HCT116 (cell line): ENCODE measurements around the gene CIRBP. TPM values are rescaled to one million over a fixed set of nuclear protein-coding genes. Genes with fewer than 3 reads are reported as not detected.

Source experiments
- ATAC-seq: fragments of 200-7000 bp; cut with Tn5 transposase; 2 replicates; pipeline ENCODE4 v1.9.1; 2020; ENCODE audit warnings: mild to moderate bottlenecking, moderate library complexity
- BruUV-seq: library from RNA; stranded (reverse); fragments of 400-500 nt; replicated peaks from 2 replicates; lab custom pipeline; 2021; lab: Mats Ljungman, UMichigan
- CTCF ChIA-PET: fragments of 300-600 bp; sonication (Branson Sonifier 250); formaldehyde crosslinking; loops from one replicate; lab custom pipeline; 2021; ENCODE audit warnings: antibody characterized with exemption; lab: Charles Lee
- POLR2A ChIA-PET: fragments of 300-600, 350-600 bp; sonication (Branson Sonifier 250); formaldehyde crosslinking; loops from one replicate; lab custom pipeline; 2021; ENCODE audit warnings: antibody characterized with exemption; lab: Charles Lee
- RAD21 ChIA-PET, 2 experiments: fragments of 300-600 bp; sonication (Branson Sonifier 250); formaldehyde crosslinking; loops; one replicate each; lab custom pipeline; 2023; ENCODE audit warnings: low total read pairs in 2 of 2; ENCODE audit not compliant: uncharacterized antibody in 2 of 2, unreplicated experiment in 2 of 2, low non-redundant PET in 1 of 2; lab: Charles Lee
- DNase-seq: peaks from one replicate; pipeline ENCODE4 v3.0.0-alpha.2; 2010; ENCODE audit warnings: low read depth, low spot score
- H2AFZ ChIP-seq: fragments of 200-600 bp; shearing (Covaris generic), sonication (generic); 2 replicates; pipeline ENCODE4 v1.6.1; 2017; ENCODE audit warnings: low read depth, mixed run types, mixed read lengths, antibody characterized with exemption, low read length; ENCODE audit not compliant: poor library complexity, severe bottlenecking
- H3K27ac ChIP-seq: 2 replicates; pipeline ENCODE4 v1.5.1; 2012; ENCODE audit warnings: low read depth, low read length
- H3K27me3 ChIP-seq: fragments of 200-600 bp; sonication (generic); 2 replicates; pipeline ENCODE4 v1.6.1; 2016; ENCODE audit warnings: mixed run types, low read length, mixed read lengths; ENCODE audit not compliant: insufficient read depth
- H3K36me3 ChIP-seq, 2 experiments: fragments of 200-500 bp in 1 of 2; fragments of 200-600 bp in 1 of 2; sonication (Bioruptor generic) in 1 of 2; sonication (generic) in 1 of 2; 2 replicates each; pipeline versions ENCODE4 v1.5.1 to v1.6.1; 2014 to 2016; ENCODE audit warnings: low read length in 2 of 2, inconsistent platforms in 1 of 2, mixed read lengths in 1 of 2, mixed run types in 1 of 2; ENCODE audit not compliant: insufficient read depth in 2 of 2, control insufficient read depth in 1 of 2
- H3K4me1 ChIP-seq, 2 experiments: fragments of 200-600 bp in 1 of 2; sonication (generic) in 1 of 2; 2 replicates each; pipeline versions ENCODE4 v1.5.1 to v1.6.1; 2012 to 2017; ENCODE audit warnings: low read length in 2 of 2, inconsistent platforms in 1 of 2, mild to moderate bottlenecking in 1 of 2, mixed read lengths in 1 of 2, mixed run types in 1 of 2, moderate library complexity in 1 of 2; ENCODE audit not compliant: insufficient read depth in 2 of 2, control insufficient read depth in 1 of 2
- H3K4me2 ChIP-seq: fragments of 200-600 bp; sonication (generic); 2 replicates; pipeline ENCODE4 v1.6.1; 2017; ENCODE audit warnings: mixed run types, low read length, mixed read lengths
- H3K4me3 ChIP-seq, 2 experiments: fragments of 200-600 bp in 1 of 2; sonication (generic) in 1 of 2; replicated peaks in 1 of 2; 2 replicates each; pipeline ENCODE4 v1.5.1; 2011 to 2016; ENCODE audit warnings: low read length in 2 of 2, control low read depth in 1 of 2, low read depth in 1 of 2, mild to moderate bottlenecking in 1 of 2, mixed read lengths in 1 of 2, mixed run types in 1 of 2
- H3K79me2 ChIP-seq: fragments of 200-600 bp; sonication (generic); 2 replicates; pipeline ENCODE4 v1.6.1; 2017; ENCODE audit warnings: mild to moderate bottlenecking, mixed run types, low read length, moderate library complexity, mixed read lengths; ENCODE audit not compliant: insufficient read depth
- H3K9ac ChIP-seq: fragments of 200-600 bp; sonication (generic); 2 replicates; pipeline ENCODE4 v1.6.1; 2016; ENCODE audit warnings: low read length, mixed read lengths
- H3K9me2 ChIP-seq: fragments of 200-600 bp; sonication (generic), shearing (Covaris generic); 2 replicates; pipeline ENCODE4 v1.6.1; 2017; ENCODE audit warnings: mixed run types, mild to moderate bottlenecking, moderate library complexity; ENCODE audit not compliant: insufficient read depth
- H3K9me3 ChIP-seq, 2 experiments: fragments of 200-500 bp in 1 of 2; fragments of 200-600 bp in 1 of 2; sonication (Bioruptor generic) in 1 of 2; sonication (generic) in 1 of 2; 2 replicates each; pipeline ENCODE4 v1.6.1; 2014 to 2017; ENCODE audit warnings: low read length in 2 of 2, mixed read lengths in 2 of 2, inconsistent platforms in 1 of 2, low read depth in 1 of 2, mild to moderate bottlenecking in 1 of 2, mixed run types in 1 of 2, moderate library complexity in 1 of 2; ENCODE audit not compliant: control insufficient read depth in 1 of 2, insufficient read depth in 1 of 2
- H4K20me1 ChIP-seq: fragments of 200-600 bp; sonication (generic), shearing (Covaris generic); 2 replicates; pipeline ENCODE4 v1.6.1; 2017; ENCODE audit warnings: mixed run types, mild to moderate bottlenecking, moderate library complexity; ENCODE audit not compliant: insufficient read depth
- ATF3 ChIP-seq: IDR thresholded peaks from 2 replicates; pipeline ENCODE4 v1.6.1; 2012
- CTCF ChIP-seq, 3 experiments: fragments of 200-600 bp in 1 of 3; sonication (generic) in 1 of 3; IDR thresholded peaks in 2 of 3; conservative IDR thresholded peaks in 1 of 3; 2 replicates each; pipeline ENCODE4 v1.5.1; 2012 to 2017; ENCODE audit warnings: low read depth in 2 of 3, low read length in 2 of 3, antibody characterized with exemption in 1 of 3, borderline replicate concordance in 1 of 3, control low read depth in 1 of 3, mild to moderate bottlenecking in 1 of 3, mixed read lengths in 1 of 3, mixed run types in 1 of 3, moderate library complexity in 1 of 3; ENCODE audit not compliant: insufficient read depth in 1 of 3
- ELF1 ChIP-seq: IDR thresholded peaks from 2 replicates; pipeline ENCODE4 v1.6.1; 2012; ENCODE audit warnings: low read depth, borderline replicate concordance
- POLR2A ChIP-seq: IDR thresholded peaks from 2 replicates; pipeline ENCODE4 v1.7.0; 2011; ENCODE audit warnings: borderline replicate concordance; ENCODE audit not compliant: insufficient read depth, insufficient read length; ENCODE audit errors: extremely low read depth
- POLR2AphosphoS5 ChIP-seq: IDR thresholded peaks from 2 replicates; pipeline ENCODE4 v1.6.1; 2011; ENCODE audit warnings: mild to moderate bottlenecking, low read depth, low read length, moderate library complexity
- REST ChIP-seq: IDR thresholded peaks from 2 replicates; pipeline ENCODE4 v1.6.1; 2012; ENCODE audit warnings: low read depth
- SIN3A ChIP-seq: IDR thresholded peaks from 2 replicates; pipeline ENCODE4 v1.6.1; 2012; ENCODE audit warnings: low read depth
- SRF ChIP-seq: IDR thresholded peaks from 2 replicates; pipeline ENCODE4 v1.6.1; 2012; ENCODE audit warnings: low read depth
- ZFX ChIP-seq: fragments of 450-650 bp; IDR thresholded peaks from 2 replicates; pipeline ENCODE4 v1.6.1; 2017
- intact Hi-C: fragments of 100-400 bp; cut with micrococcal nuclease; formaldehyde crosslinking; loops from 2 replicates; pipeline ENCODE4 v1.10.0; 2022
- total RNA-seq: library from RNA; stranded (reverse); gene quantifications from one replicate; pipeline ENCODE4 v1.2.1, GENCODE V29; 2021; ENCODE audit not compliant: unreplicated experiment

Gene CIRBP
- total RNA-seq, 1 experiment from 2014 or later: 276 TPM

GRCh38 chr19:1259876-1260748 is 9.0 kb upstream of the CIRBP start (continued):
- no peak for TF ChIP-seq SRF

DNA sequence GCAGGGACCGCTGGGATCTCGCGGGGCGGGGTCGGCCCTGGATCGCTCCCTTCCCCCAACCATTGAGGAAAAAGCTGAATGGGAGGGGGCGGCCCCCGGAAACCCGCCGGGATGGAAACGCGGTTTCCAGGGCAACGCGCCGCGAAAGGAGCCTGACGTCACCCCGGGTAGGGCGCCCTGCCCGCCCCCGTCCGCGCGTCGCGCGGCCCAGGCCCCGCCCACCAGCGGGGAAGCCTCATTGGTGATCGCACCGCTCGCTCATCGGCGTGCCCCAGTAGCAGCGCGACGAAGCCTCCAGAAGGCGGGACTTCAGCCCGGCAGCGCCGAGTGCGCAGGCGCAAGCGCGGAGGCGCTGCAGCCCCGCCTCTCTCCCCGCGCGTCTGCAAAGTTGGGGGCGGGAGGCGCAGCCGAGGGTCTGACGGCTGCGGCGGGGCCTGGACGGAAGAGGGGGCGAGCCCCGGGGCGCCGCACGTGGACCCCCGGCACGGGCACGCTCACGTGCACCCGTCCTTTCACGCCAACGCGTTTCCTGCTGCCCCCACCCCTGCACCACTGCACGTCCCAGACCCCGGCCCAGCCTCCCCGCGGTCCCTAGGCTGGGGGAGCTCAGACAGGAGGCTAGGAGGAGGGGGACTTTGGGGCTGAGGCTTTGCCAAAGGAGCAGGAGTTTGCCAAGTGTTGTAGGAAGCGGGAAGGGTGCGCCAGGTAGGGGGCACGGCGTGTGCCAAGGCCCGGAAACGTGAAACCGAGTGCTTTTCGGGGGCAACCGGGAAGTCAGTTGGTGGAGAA is 8.2 kb upstream of the CIRBP start:
- ChIA-PET RAD21 (interaction anchor here in 1 of 2 experiments (1.3 kb wide), 1 partner anchor 8 kb away, joined by 3 read pairs; no protein-coding TSS in a partner anchor), CTCF (interaction anchor here (1.0 to 1.6 kb wide), 2 partner anchors 16 kb away, joined by 4 to 15 read pairs; no protein-coding TSS in a partner anchor), POLR2A (interaction anchor here (0.6 to 4.4 kb wide), 4 partner anchors 8 to 338 kb away, joined by 3 to 54 read pairs (median 4); partner anchors contain the start of gene CIRBP)
- Histone ChIP-seq H3K4me2 (peak overlapping the region; percentile 98), H4K20me1 (no peaks in the 10 kb centered on the region), H2AFZ (no peak overlapping the region), H3K9me2 (no peaks in the 10 kb centered on the region), H3K9me3 (no peaks in the 10 kb centered on the region), H3K27me3 (no peaks in the 10 kb centered on the region), H3K4me3 (peak overlapping the region; percentile 85 to 89), H3K9ac (peak overlapping the region; percentile 99), H3K79me2 (peaks cover 31% of the 10 kb centered on the region), H3K27ac (peak overlapping the region; percentile 99), H3K4me1 (peaks cover 58 to 93% of the 10 kb centered on the region in 2 experiments), H3K36me3 (peaks cover 6 to 15% of the 10 kb centered on the region in 2 experiments; a peak in 3 of 4 replicates)
- BruUV-seq: no TSS peak
- DNase-seq (peak; percentile 91), ATAC-seq (peak; percentile 73)
- no peak; the same call in 1 of the 2 replicates for TF ChIP-seq ZFX
- no peak for TF ChIP-seq SIN3A
- TF ChIP-seq SRF: no peak
- TF ChIP-seq REST: no peak
- no peak for TF ChIP-seq CTCF (IDR thresholded peaks at IDR 0.05 in 2 of 3, conservative IDR thresholded peaks at IDR 0.05 in 1 of 3; ENCODE audit: borderline replicate concordance in 1 of 3, insufficient read depth in 1 of 3, low read depth in 2 of 3, low read length in 2 of 3)
- peak; percentile 71 for TF ChIP-seq POLR2AphosphoS5
- TF ChIP-seq ELF1: no peak
- peak; percentile 6 for TF ChIP-seq POLR2A
- no peak for TF ChIP-seq ATF3
- intact Hi-C loops: no loop called here
